ENCODE measurements around the gene FAM161A.
"Not testable (repeated sequence)": the region's sequence is repeated elsewhere in the genome, so short reads cannot be mapped to it uniquely, and the experiment has no call there.

Gene FAM161A

GRCh38 chr2:61853847-61854563 lies at the start of gene FAM161A:
TSS of gene FAM161A (minus strand) at chr2:61854060. CDS start at chr2:61854041, 19 bp downstream.
- H3K9ac ChIP-seq (ENCODE audit: low read depth in 1 of 2, low read length in 2 of 2), result peak within 1 kb of the TSS; percentile 76 to 84
- H3K4me1 ChIP-seq (ENCODE audit: control insufficient read depth in 2 of 2, insufficient read depth in 2 of 2, low read length in 2 of 2), result peaks cover 8 to 16% of the 10 kb centered on the region in 2 donors
- H3K36me3 ChIP-seq (ENCODE audit: control insufficient read depth in 2 of 2, insufficient read depth in 2 of 2, low read length in 2 of 2), result no peaks in the 10 kb centered on the region
- no peaks in the 10 kb centered on the region for H3K27me3 ChIP-seq (ENCODE audit: control insufficient read depth in 2 of 2, insufficient read depth in 2 of 2, low read length in 2 of 2)
- no peaks in the 10 kb centered on the region for H3K9me3 ChIP-seq (ENCODE audit: control insufficient read depth in 2 of 2, low read length in 2 of 2)
- peak within 1 kb of the TSS; percentile 74 to 99 for H3K4me3 ChIP-seq (ENCODE audit: low read length in 2 of 2)
- peak within 1 kb of the TSS; percentile 77 to 87 for H3K27ac ChIP-seq (ENCODE audit: low read depth in 2 of 2, low read length in 2 of 2)

DNA sequence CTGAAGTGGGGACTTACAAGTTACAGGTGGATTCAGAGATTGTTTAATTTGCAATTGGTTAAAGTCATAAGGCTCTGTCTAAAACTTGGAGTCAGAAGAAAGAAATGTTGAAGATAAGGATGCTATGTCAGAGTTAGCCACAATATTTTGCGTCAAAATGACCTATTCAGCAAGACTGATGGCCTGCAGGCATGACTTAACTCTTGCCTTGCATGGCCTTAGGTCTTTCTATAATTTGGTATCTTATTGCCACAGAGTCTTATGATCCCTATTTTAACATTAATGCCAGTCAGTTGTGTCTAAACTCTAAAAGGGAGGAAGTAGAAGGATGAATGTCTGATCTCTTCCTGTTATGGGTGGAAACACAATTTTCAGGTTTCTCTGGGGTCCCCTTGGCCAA lies 46.4 kb upstream of the FAM161A start:
- no peak overlapping the region for H3K27ac ChIP-seq (ENCODE audit: low read depth in 2 of 2, low read length in 2 of 2)
- peaks cover 3 to 6% of the 10 kb centered on the region in 2 donors for H3K4me1 ChIP-seq (ENCODE audit: control insufficient read depth in 2 of 2, insufficient read depth in 2 of 2, low read length in 2 of 2)
- no peaks in the 10 kb centered on the region for H3K27me3 ChIP-seq (ENCODE audit: control insufficient read depth in 2 of 2, insufficient read depth in 2 of 2, low read length in 2 of 2)
- no peak overlapping the region for H3K9ac ChIP-seq (ENCODE audit: low read depth in 1 of 2, low read length in 2 of 2)
- H3K36me3 ChIP-seq (ENCODE audit: control insufficient read depth in 2 of 2, insufficient read depth in 2 of 2, low read length in 2 of 2), result no peaks in the 10 kb centered on the region
- H3K9me3 ChIP-seq (ENCODE audit: control insufficient read depth in 2 of 2, low read length in 2 of 2), result no peaks in the 10 kb centered on the region
- no peak overlapping the region for H3K4me3 ChIP-seq (ENCODE audit: low read length in 2 of 2)

DNA sequence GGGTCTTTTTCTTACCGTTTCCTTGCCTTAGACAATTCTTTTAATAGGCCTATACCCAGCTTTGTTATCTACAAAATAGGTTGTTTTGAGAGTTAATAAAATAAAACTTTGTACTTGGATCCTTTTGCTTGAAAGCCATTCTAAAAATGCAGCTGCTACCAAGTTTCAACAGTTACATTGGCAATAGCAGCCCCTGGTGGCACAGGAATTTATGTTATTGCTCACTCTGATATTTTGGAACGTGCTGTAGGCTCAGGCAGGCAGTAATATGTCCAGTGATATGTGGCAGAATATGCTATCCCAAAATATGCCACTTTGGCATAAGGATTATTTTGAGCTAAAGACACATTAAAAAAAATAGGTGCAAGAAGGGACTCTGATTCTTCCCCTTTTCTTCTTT lies 45.0 kb upstream of the FAM161A start:
- Histone ChIP-seq H3K27ac (ENCODE audit: low read depth in 2 of 2, low read length in 2 of 2) (no peak overlapping the region), H3K4me1 (ENCODE audit: control insufficient read depth in 2 of 2, insufficient read depth in 2 of 2, low read length in 2 of 2) (no peaks in the 10 kb centered on the region), H3K36me3 (ENCODE audit: control insufficient read depth in 2 of 2, insufficient read depth in 2 of 2, low read length in 2 of 2) (no peaks in the 10 kb centered on the region), H3K9ac (ENCODE audit: low read depth in 1 of 2, low read length in 2 of 2) (no peak overlapping the region), H3K4me3 (ENCODE audit: low read length in 2 of 2) (no peak overlapping the region), H3K27me3 (ENCODE audit: control insufficient read depth in 2 of 2, insufficient read depth in 2 of 2, low read length in 2 of 2) (no peaks in the 10 kb centered on the region), H3K9me3 (ENCODE audit: control insufficient read depth in 2 of 2, low read length in 2 of 2) (no peaks in the 10 kb centered on the region)

- peaks cover 6 to 13% of the 10 kb centered on the region in 2 donors for H3K4me1 ChIP-seq (ENCODE audit: control insufficient read depth in 2 of 2, insufficient read depth in 2 of 2, low read length in 2 of 2)
- H3K27me3 ChIP-seq (ENCODE audit: control insufficient read depth in 2 of 2, insufficient read depth in 2 of 2, low read length in 2 of 2), result no peaks in the 10 kb centered on the region
- H3K9me3 ChIP-seq (ENCODE audit: control insufficient read depth in 2 of 2, low read length in 2 of 2), result no peaks in the 10 kb centered on the region
- H3K27ac ChIP-seq (ENCODE audit: low read depth in 2 of 2, low read length in 2 of 2), result peak within 1 kb of the TSS; percentile 95 to 97
- H3K4me3 ChIP-seq (ENCODE audit: low read length in 2 of 2), result peak within 1 kb of the TSS; percentile 85 to 90
- H3K9ac ChIP-seq (ENCODE audit: low read depth in 1 of 2, low read length in 2 of 2), result peak within 1 kb of the TSS; percentile 85 to 97
- H3K36me3 ChIP-seq (ENCODE audit: control insufficient read depth in 2 of 2, insufficient read depth in 2 of 2, low read length in 2 of 2), result peaks cover 6 to 15% of the 10 kb centered on the region in 2 donors
These were observed 34.6 kb upstream of the FAM161A start, which contains the start of gene CCT4 for GRCh38 chr2:61888267-61889055. TSS of gene CCT4 (minus strand) at chr2:61888656. CDS start at chr2:61888507, 149 bp downstream.

DNA sequence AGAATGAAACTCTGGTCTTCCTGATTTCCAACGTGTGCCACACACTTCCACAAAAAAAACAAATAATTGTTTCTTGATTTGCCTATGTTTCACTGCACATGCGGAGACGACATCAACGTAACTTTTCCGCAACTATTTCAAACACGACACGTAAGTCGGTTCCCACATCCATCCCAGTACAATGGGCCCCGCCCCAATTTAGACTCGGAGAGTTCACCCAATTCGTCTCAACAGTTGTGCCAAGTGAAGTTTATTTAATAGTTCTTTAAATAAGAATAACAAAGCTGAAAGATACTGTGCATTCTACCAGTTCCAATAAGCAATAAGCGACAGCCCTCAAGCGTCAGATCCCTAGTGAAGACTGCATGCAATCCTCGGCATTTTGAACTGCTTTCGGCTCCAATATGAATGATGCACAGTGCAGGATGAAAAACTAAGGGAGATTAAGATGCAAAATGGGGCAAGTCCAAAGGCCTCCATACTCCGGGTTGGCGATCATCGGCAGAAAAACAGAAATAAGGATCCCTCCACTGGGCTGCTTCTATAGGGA lies 33.9 kb upstream of the FAM161A start:
- peak overlapping the region; percentile 85 to 90 for H3K4me3 ChIP-seq (ENCODE audit: low read length in 2 of 2)
- peaks cover 11 to 20% of the 10 kb centered on the region in 2 donors for H3K36me3 ChIP-seq (ENCODE audit: control insufficient read depth in 2 of 2, insufficient read depth in 2 of 2, low read length in 2 of 2)
- H3K27ac ChIP-seq (ENCODE audit: low read depth in 2 of 2, low read length in 2 of 2), result peak overlapping the region; percentile 95 to 97
- no peaks in the 10 kb centered on the region for H3K9me3 ChIP-seq (ENCODE audit: control insufficient read depth in 2 of 2, low read length in 2 of 2)
- peak overlapping the region; percentile 85 to 97 for H3K9ac ChIP-seq (ENCODE audit: low read depth in 1 of 2, low read length in 2 of 2)
- H3K27me3 ChIP-seq (ENCODE audit: control insufficient read depth in 2 of 2, insufficient read depth in 2 of 2, low read length in 2 of 2), result no peaks in the 10 kb centered on the region
- H3K4me1 ChIP-seq (ENCODE audit: control insufficient read depth in 2 of 2, insufficient read depth in 2 of 2, low read length in 2 of 2), result peaks cover 6 to 13% of the 10 kb centered on the region in 2 donors

DNA sequence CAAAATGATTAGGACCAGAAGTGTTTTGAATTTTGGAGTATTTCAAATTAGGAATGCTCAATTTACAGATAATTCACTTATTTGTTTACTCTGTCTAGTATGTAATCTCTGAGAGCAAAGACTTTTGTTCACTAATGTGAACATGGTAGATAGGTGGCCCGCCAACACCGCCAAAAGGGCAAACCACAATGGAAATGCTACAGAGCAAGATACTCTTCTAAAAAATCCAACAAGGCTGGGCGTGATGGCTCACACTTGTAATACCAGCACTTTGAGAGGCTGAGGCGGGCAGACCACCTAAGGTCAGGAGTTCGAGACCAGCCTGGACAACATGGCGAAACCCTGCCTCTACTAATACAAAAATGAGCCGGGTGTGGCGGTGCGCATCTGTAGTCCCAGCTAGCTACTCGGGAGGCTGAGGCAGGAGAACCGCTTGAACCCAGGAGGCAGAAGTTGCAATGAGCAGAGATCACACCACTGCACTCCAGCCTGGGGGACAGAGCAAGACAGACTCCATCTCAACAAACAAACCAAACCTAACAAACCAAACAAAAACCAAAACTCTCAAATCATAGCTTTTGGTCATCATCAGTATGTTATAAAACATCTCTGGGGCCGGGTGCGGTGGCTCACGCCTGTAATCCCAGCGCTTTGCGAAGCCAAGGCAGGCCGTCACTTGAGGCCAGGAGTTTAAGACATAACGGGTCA lies 32.2 kb upstream of the FAM161A start:
- Histone ChIP-seq H3K36me3 (ENCODE audit: control insufficient read depth in 2 of 2, insufficient read depth in 2 of 2, low read length in 2 of 2) (peaks cover 16 to 31% of the 10 kb centered on the region in 2 donors), H3K27me3 (ENCODE audit: control insufficient read depth in 2 of 2, insufficient read depth in 2 of 2, low read length in 2 of 2) (no peaks in the 10 kb centered on the region), H3K27ac (ENCODE audit: low read depth in 2 of 2, low read length in 2 of 2) (no peak overlapping the region), H3K4me3 (ENCODE audit: low read length in 2 of 2) (peak overlapping the region in 1 of 2 donors; percentile 26), H3K9me3 (ENCODE audit: control insufficient read depth in 2 of 2, low read length in 2 of 2) (no peaks in the 10 kb centered on the region), H3K4me1 (ENCODE audit: control insufficient read depth in 2 of 2, insufficient read depth in 2 of 2, low read length in 2 of 2) (peaks cover 6 to 13% of the 10 kb centered on the region in 2 donors), H3K9ac (ENCODE audit: low read depth in 1 of 2, low read length in 2 of 2) (no peak overlapping the region)

- Histone ChIP-seq H3K27ac (ENCODE audit: low read depth in 2 of 2, low read length in 2 of 2) (no peak overlapping the region), H3K4me1 (ENCODE audit: control insufficient read depth in 2 of 2, insufficient read depth in 2 of 2, low read length in 2 of 2) (peaks cover 6 to 13% of the 10 kb centered on the region in 2 donors), H3K4me3 (ENCODE audit: low read length in 2 of 2) (no peak overlapping the region), H3K36me3 (ENCODE audit: control insufficient read depth in 2 of 2, insufficient read depth in 2 of 2, low read length in 2 of 2) (peaks cover 34 to 52% of the 10 kb centered on the region in 2 donors), H3K27me3 (ENCODE audit: control insufficient read depth in 2 of 2, insufficient read depth in 2 of 2, low read length in 2 of 2) (no peaks in the 10 kb centered on the region), H3K9me3 (ENCODE audit: control insufficient read depth in 2 of 2, low read length in 2 of 2) (no peaks in the 10 kb centered on the region), H3K9ac (ENCODE audit: low read depth in 1 of 2, low read length in 2 of 2) (no peak overlapping the region)
These were observed 29.0 kb upstream of the FAM161A start for GRCh38 chr2:61882850-61883249.

DNA sequence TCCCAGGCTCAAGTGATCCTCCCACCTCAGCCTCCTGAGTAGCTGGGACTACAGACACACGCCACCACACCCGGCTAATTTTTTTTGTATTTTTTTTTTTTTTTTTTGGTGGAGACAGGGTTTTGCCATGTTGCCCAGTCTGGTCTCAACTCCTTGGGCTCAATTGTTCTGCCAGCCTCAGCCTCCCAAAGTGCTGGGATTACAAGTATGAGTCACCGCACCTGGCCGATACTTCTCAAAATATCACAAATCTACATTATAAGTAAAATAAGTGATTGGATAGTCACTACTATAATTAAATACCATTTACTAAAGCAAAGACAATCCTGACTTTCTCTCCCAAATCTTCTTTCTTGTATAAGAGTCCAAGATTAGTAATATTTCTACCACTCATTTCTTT lies 25.5 kb upstream of the FAM161A start:
- not testable (repeated sequence) for H3K4me3 ChIP-seq (ENCODE audit: low read length in 2 of 2); H3K9me3 ChIP-seq (ENCODE audit: control insufficient read depth in 2 of 2, low read length in 2 of 2); H3K27ac ChIP-seq (ENCODE audit: low read depth in 2 of 2, low read length in 2 of 2); H3K4me1 ChIP-seq (ENCODE audit: control insufficient read depth in 2 of 2, insufficient read depth in 2 of 2, low read length in 2 of 2); H3K27me3 ChIP-seq (ENCODE audit: control insufficient read depth in 2 of 2, insufficient read depth in 2 of 2, low read length in 2 of 2); H3K9ac ChIP-seq (ENCODE audit: low read depth in 1 of 2, low read length in 2 of 2)
- H3K36me3 ChIP-seq (ENCODE audit: control insufficient read depth in 2 of 2, insufficient read depth in 2 of 2, low read length in 2 of 2), result peaks cover 57 to 69% of the 10 kb centered on the region in 2 donors

DNA sequence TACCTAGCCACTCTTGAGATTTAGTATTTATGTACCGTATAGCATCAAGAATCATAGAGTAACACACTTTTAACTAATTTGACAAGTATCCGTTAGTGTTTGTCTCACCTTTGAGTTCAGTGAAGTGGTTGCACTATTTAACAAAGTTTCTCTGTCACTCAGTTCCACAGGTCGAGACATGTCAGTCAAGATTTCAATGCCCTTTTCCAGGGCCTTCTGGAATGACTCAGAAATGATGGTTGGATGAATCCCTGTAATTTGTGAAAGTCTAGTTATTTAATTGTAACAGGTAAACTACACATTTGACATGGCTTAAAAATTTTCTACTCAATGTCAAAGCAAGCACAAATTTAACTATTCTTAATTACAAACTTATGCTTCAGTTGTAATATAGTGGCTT lies 24.9 kb upstream of the FAM161A start:
- H3K4me3 ChIP-seq (ENCODE audit: low read length in 2 of 2), result no peak overlapping the region
- no peak overlapping the region for H3K9ac ChIP-seq (ENCODE audit: low read depth in 1 of 2, low read length in 2 of 2)
- H3K36me3 ChIP-seq (ENCODE audit: control insufficient read depth in 2 of 2, insufficient read depth in 2 of 2, low read length in 2 of 2), result peaks cover 52 to 71% of the 10 kb centered on the region in 2 donors
- H3K27me3 ChIP-seq (ENCODE audit: control insufficient read depth in 2 of 2, insufficient read depth in 2 of 2, low read length in 2 of 2), result no peaks in the 10 kb centered on the region
- no peak overlapping the region for H3K27ac ChIP-seq (ENCODE audit: low read depth in 2 of 2, low read length in 2 of 2)
- no peaks in the 10 kb centered on the region for H3K9me3 ChIP-seq (ENCODE audit: control insufficient read depth in 2 of 2, low read length in 2 of 2)
- H3K4me1 ChIP-seq (ENCODE audit: control insufficient read depth in 2 of 2, insufficient read depth in 2 of 2, low read length in 2 of 2), result no peaks in the 10 kb centered on the region
